D721Med (cell line): ENCODE data around the gene VDAC1.

Source experiments
- DNase-seq: peaks from one replicate; pipeline ENCODE4 v3.0.0; 2011; ENCODE audit warnings: low spot score; ENCODE audit not compliant: insufficient read length
- FAIRE-seq: peaks from 2 replicates; lab custom pipeline; 2011; peaks lifted over from hg19 to GRCh38; lab: Jason Lieb, UNC
- CTCF ChIP-seq: IDR thresholded peaks from 2 replicates; pipeline ENCODE4 v1.5.1; 2012; ENCODE audit warnings: mild to moderate bottlenecking, control low read depth; ENCODE audit not compliant: insufficient read depth; ENCODE audit errors: missing control alignments

The VDAC1 gene

GRCh38 chr5:133990396-133990795, 14.4 kb downstream of the VDAC1 start:
- TF ChIP-seq CTCF: no peak

GRCh38 chr5:133985540-133986180, 19.1 kb downstream of the VDAC1 start:
- no peak for TF ChIP-seq CTCF
- no peak for DNase-seq
- no peak for FAIRE-seq

More at GRCh38 chr5:133990396-133990795, 14.4 kb downstream of the VDAC1 start:
- no peak for FAIRE-seq
- no peak for DNase-seq

GRCh38 chr5:133983674-133984073, 21.1 kb downstream of the VDAC1 start:
- FAIRE-seq (no peak), DNase-seq (no peak)
- no peak for TF ChIP-seq CTCF

- no peak for TF ChIP-seq CTCF
- DNase-seq (no peak), FAIRE-seq (no peak)
These were observed 23.1 kb downstream of the VDAC1 start for GRCh38 chr5:133981714-133982113.

- FAIRE-seq: no peak
- no peak for TF ChIP-seq CTCF
- no peak for DNase-seq
These were observed 24.1 kb downstream of the VDAC1 start for GRCh38 chr5:133980652-133981051.

GRCh38 chr5:133978943-133979342, 25.8 kb downstream of the VDAC1 start:
- FAIRE-seq (no peak), DNase-seq (no peak)
- no peak for TF ChIP-seq CTCF

- FAIRE-seq (no peak), DNase-seq (no peak)
- no peak for TF ChIP-seq CTCF
These were observed 26.9 kb downstream of the VDAC1 start for GRCh38 chr5:133977858-133978257.
